Measurements from ENCODE around the gene PACRG. TPM values are rescaled to one million over a fixed set of nuclear protein-coding genes. Genes with fewer than 3 reads are reported as not detected.

PACRG gene
- total RNA-seq, 6 donors from 2014 or later = 0.52 to 15.3 (median 3.1) TPM

DNA sequence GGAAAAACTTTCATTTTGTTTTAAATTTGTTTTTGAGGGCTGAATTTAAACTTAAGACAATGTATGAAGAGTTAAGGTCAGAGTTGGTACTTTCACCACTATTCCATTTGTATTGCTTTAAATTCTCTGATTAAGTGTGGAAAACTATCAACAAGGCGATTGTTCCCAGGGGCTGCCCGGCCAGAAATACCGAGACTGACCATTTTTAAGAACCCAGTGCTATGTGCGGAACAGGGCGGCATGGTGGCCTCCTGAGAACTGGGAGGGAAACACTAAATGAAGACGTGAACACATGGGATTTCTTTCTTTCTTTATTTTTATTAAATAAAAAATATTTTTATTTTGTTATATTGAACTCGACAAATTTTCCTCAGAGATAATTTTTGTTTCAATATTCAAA lies 465.6 kb downstream of the PACRG start:
- Histone ChIP-seq H3K4me1 (no peaks in the 10 kb centered on the region), H3K36me3 (no peaks in the 10 kb centered on the region), H3K27ac (no peak overlapping the region), H3K9me3 (no peaks in the 10 kb centered on the region), H3K27me3 (no peaks in the 10 kb centered on the region), H3K4me3 (no peak overlapping the region)
- no peak for ATAC-seq (ENCODE audit: low FRiP score in 2 of 2)
- DNase-seq = no peak
- WGBS, 2 donors = 93 to 95% methylated on average over 7 of the region's 7 CpGs
- TF ChIP-seq, protein P1, sequence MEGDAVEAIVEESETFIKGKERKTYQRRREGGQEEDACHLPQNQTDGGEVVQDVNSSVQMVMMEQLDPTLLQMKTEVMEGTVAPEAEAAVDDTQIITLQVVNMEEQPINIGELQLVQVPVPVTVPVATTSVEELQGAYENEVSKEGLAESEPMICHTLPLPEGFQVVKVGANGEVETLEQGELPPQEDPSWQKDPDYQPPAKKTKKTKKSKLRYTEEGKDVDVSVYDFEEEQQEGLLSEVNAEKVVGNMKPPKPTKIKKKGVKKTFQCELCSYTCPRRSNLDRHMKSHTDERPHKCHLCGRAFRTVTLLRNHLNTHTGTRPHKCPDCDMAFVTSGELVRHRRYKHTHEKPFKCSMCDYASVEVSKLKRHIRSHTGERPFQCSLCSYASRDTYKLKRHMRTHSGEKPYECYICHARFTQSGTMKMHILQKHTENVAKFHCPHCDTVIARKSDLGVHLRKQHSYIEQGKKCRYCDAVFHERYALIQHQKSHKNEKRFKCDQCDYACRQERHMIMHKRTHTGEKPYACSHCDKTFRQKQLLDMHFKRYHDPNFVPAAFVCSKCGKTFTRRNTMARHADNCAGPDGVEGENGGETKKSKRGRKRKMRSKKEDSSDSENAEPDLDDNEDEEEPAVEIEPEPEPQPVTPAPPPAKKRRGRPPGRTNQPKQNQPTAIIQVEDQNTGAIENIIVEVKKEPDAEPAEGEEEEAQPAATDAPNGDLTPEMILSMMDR (IDR thresholded peaks at IDR 0.05) = no peak
- TF ChIP-seq EP300 (IDR thresholded peaks at IDR 0.05) (no peak), POLR2A (IDR thresholded peaks at IDR 0.05) (no peak), POLR2AphosphoS5 (IDR thresholded peaks at IDR 0.05) (no peak)

DNA sequence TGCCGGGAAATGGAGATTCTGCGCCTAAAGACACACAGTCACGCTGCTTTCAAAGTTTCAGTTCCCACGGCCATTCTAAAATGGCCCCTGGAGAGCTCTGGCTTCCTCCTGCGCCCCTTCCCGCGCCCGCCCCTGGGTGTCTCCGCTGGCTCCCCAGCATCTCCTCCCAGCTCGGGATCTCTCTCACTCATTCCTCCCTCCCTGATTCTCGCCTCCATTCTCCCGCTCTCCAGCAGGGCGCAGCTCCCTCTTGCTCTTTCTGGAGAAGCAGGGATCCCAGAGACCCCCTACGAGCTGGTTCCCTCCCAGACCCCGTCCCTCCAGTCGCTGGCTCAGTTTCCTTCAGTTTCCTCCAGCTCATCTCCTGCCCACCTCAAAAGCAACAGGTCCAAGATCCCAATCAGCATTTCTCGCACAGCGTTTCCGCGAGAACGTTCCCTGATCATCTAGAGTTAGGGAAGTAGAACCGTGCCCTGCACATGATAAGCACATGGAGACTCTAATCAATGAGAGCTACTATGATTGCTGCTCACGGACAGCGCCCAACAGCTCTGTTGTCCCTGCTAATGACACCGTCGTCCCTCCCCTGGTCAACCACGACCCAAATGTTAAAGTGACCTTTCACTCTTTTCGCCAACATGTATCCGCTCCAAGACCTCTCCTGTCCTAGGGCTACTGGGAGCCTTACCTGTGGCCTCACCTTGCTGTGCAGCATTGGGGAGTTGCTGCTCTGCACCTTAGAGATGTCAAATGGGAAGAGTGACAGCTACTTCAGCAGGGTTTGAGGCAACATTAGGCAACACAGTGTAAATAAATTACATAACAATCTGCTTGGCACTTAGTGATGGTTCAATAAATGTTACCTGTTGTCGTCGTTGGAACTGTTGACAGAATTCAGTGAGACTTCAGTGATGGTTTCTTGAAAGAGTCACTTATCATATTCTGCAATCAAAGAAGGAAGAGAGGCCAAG lies 468.2 kb downstream of the PACRG start:
- TF ChIP-seq POLR2AphosphoS5 (IDR thresholded peaks at IDR 0.05) (no peak), POLR2A (IDR thresholded peaks at IDR 0.05) (no peak), EP300 (IDR thresholded peaks at IDR 0.05) (no peak)
- TF ChIP-seq, protein P1 (IDR thresholded peaks at IDR 0.05) = no peak
- ATAC-seq (ENCODE audit: low FRiP score in 2 of 2) = no peak
- WGBS, 2 donors = 92 to 93% methylated on average over 30 to 31 of the region's 31 CpGs
- no peaks in the 10 kb centered on the region for H3K9me3 ChIP-seq
- DNase-seq = peak in 1 of 2 donors; percentile 44
- no peak overlapping the region for H3K27ac ChIP-seq
- no peak overlapping the region for H3K4me3 ChIP-seq
- H3K27me3 ChIP-seq = no peaks in the 10 kb centered on the region
- H3K4me1 ChIP-seq = no peaks in the 10 kb centered on the region
- no peaks in the 10 kb centered on the region for H3K36me3 ChIP-seq

DNA sequence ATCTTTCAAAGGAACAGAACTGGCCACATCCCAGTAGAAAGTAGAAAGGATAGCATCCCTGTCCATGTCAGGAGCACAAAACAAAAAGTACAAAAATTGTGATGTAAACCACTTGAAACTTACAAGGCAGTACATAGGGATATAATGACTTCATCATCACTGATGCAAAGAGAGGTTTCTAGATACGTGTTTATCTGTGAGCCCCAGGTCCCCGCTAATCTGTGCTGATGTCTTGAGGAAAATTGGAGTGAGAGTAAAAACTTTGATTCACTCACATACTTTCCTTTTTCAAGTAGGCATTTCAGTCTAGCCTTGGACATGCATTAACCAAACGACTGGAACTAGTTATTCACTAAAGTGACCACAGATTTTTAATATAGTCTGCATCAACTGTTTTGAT lies 470.1 kb downstream of the PACRG start:
- H3K9me3 ChIP-seq = no peaks in the 10 kb centered on the region
- no peaks in the 10 kb centered on the region for H3K36me3 ChIP-seq
- no peak for TF ChIP-seq EP300 (IDR thresholded peaks at IDR 0.05)
- TF ChIP-seq, protein P1 (IDR thresholded peaks at IDR 0.05) = no peak
- no peak for TF ChIP-seq POLR2AphosphoS5 (IDR thresholded peaks at IDR 0.05)
- TF ChIP-seq POLR2A (IDR thresholded peaks at IDR 0.05) = no peak
- H3K27ac ChIP-seq = no peak overlapping the region
- DNase-seq (no peak), ATAC-seq (ENCODE audit: low FRiP score in 2 of 2) (no peak)
- no peaks in the 10 kb centered on the region for H3K4me1 ChIP-seq
- H3K4me3 ChIP-seq = no peak overlapping the region
- WGBS, 2 donors = 85 to 92% methylated on average over 3 of the region's 3 CpGs
- H3K27me3 ChIP-seq = no peaks in the 10 kb centered on the region

DNA sequence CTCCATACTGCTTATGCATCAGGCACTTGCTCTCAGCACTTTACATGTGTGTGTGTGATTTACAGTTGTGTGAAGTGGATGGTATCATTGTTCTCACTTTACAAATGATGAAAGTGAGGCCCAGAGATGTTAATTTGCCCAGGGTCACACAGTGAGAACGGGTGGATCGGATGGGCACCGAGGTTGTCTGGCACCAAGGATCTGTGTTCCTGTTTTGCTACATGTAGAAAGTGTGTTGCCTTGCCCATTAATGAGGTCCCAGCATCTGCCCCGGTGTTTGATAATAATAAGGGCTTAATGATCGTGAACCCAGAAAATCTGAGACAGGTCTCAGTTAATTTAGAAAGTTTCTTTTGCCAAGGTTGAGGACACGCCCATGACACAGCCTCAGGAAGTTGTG lies 470.6 kb downstream of the PACRG start:
- no peak for TF ChIP-seq POLR2A (IDR thresholded peaks at IDR 0.05)
- TF ChIP-seq POLR2AphosphoS5 (IDR thresholded peaks at IDR 0.05) = no peak
- TF ChIP-seq EP300 (IDR thresholded peaks at IDR 0.05) = no peak
- TF ChIP-seq, protein P1 (IDR thresholded peaks at IDR 0.05) = no peak
- 89 to 90% methylated on average over 6 of the region's 6 CpGs for WGBS, 2 donors

More for the DNA sequence above, 470.6 kb downstream of the PACRG start:
- no peaks in the 10 kb centered on the region for H3K27me3 ChIP-seq
- ATAC-seq (ENCODE audit: low FRiP score in 2 of 2) (no peak), DNase-seq (no peak)
- no peaks in the 10 kb centered on the region for H3K36me3 ChIP-seq
- H3K9me3 ChIP-seq = no peaks in the 10 kb centered on the region
- H3K4me3 ChIP-seq = no peak overlapping the region
- no peaks in the 10 kb centered on the region for H3K4me1 ChIP-seq
- no peak overlapping the region for H3K27ac ChIP-seq

Measured in upper lobe of left lung (tissue), 6 donors.